Gastrocnemius medialis (tissue), 4 donors: ENCODE results near the gene TSPAN15. TPM values are rescaled to one million over a fixed set of nuclear protein-coding genes. Genes with fewer than 3 reads are reported as not detected.
A peak's percentile ranks its signal among the peaks of the same experiment; 100 is the strongest.

Source experiments
- ATAC-seq, 2 donors: fragments of 150-250 bp; one replicate each; pipeline ENCODE4 v1.9.1; 2016
- DNase-seq, 2 donors: peaks; one replicate each; pipeline ENCODE4 v3.0.0-alpha.2; 2019
- H3K27ac ChIP-seq, 4 donors: fragments of 200-600 bp; sonication (generic); 1 replicate in 1 of 4; 2 replicates in 3 of 4; pipeline ENCODE4 v1.5.1; 2016 to 2018; ENCODE audit warnings: mild to moderate bottlenecking in 2 of 4, moderate library complexity in 1 of 4
- H3K27me3 ChIP-seq, 3 donors: fragments of 200-600 bp; sonication (generic) in 2 of 3; 1 replicate in 1 of 3; 2 replicates in 2 of 3; pipeline versions ENCODE4 v1.5.1 to v1.6.0; 2016 to 2019; ENCODE audit warnings: mild to moderate bottlenecking in 1 of 3, moderate library complexity in 1 of 3
- H3K36me3 ChIP-seq, 2 donors: fragments of 200-600 bp; sonication (generic) in 1 of 2; one replicate each; pipeline ENCODE4 v1.5.1; 2017 to 2018
- H3K4me1 ChIP-seq, 2 donors: fragments of 200-600 bp; sonication (generic) in 1 of 2; one replicate each; pipeline ENCODE4 v1.5.1; 2016 to 2017; ENCODE audit warnings: mild to moderate bottlenecking in 2 of 2
- H3K4me3 ChIP-seq, 4 donors: fragments of 200-600 bp; sonication (generic) in 3 of 4; 1 replicate in 1 of 4; 2 replicates in 3 of 4; pipeline ENCODE4 v1.5.1; 2016 to 2019; ENCODE audit warnings: mild to moderate bottlenecking in 2 of 4
- H3K9me3 ChIP-seq, 3 donors: fragments of 200-600 bp; sonication (generic) in 2 of 3; 1 replicate in 1 of 3; 2 replicates in 2 of 3; pipeline ENCODE4 v1.5.1; 2016 to 2019
- POLR2A ChIP-seq, 2 donors: fragments of 450-650 bp; IDR thresholded peaks; one replicate each; pipeline ENCODE4 v1.6.1; 2017; ENCODE audit warnings: antibody characterized with exemption in 2 of 2, mild to moderate bottlenecking in 2 of 2, moderate library complexity in 2 of 2
- in situ Hi-C, 4 donors: fragments of 200-750 bp; cut with MboI; loops; one replicate each; pipeline versions ENCODE4 v1.15.0 to v1.8.0; 2017; ENCODE audit warnings: low sequenced_read_pairs in 4 of 4
- intact Hi-C: fragments of 100-400 bp; cut with DNase I; formaldehyde crosslinking; loops from one replicate; pipeline ENCODE4 v1.15.1; 2023; ENCODE audit warnings: low total_unique reads
- total RNA-seq, 4 donors: library from RNA; depleted of rRNA; stranded (reverse); fragments of >200 nt; gene quantifications; one replicate each; pipeline versions ENCODE4 v1.1.0 to v1.2.3, GENCODE V29; 2016
- TF ChIP-seq, protein P1 (sequence below), 5 experiments: fragments of 450-650 bp in 3 of 5; fragments of 200-600 bp in 2 of 5; sonication (generic) in 2 of 5; IDR thresholded peaks in 4 of 5; conservative IDR thresholded peaks in 1 of 5; 1 replicate in 4 of 5; 2 replicates in 1 of 5; pipeline ENCODE4 v1.5.1; 2016 to 2019; ENCODE audit warnings: antibody characterized with exemption in 5 of 5, mild to moderate bottlenecking in 3 of 5, moderate library complexity in 3 of 5

TSPAN15 gene
- total RNA-seq, 4 donors from 2014 or later = 7.9 to 21.0 (median 11.8) TPM

DNA sequence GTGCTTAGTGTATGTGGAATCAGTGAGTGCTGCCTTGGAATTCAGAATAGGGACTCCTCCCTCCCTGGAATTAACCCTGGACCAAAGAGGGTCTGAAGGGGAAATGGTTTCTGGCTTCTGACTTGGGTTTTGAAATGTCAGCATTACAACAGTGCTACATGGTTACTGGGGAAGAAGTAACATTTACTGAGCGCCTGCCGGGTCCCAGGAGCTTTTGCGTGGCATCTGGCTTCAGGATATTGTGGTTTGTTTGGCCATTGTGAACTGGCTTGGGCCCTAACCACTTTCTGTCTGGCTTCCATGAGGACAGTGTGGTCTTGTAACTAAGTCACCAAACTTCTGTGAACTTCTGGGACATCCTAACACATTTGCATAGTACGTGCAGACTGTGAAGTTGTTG is 21.3 kb downstream of the TSPAN15 start:
- DNase-seq (no peak), ATAC-seq (no peak)
- in situ Hi-C loops = no loop called here
- Histone ChIP-seq H3K27me3 (no peaks in the 10 kb centered on the region), H3K27ac (peak overlapping the region in 3 of 4 donors; percentile 40 to 82 (median 48)), H3K9me3 (no peaks in the 10 kb centered on the region), H3K4me1 (peaks cover 53 to 86% of the 10 kb centered on the region in 2 donors), H3K36me3 (no peaks in the 10 kb centered on the region), H3K4me3 (no peak overlapping the region)
- intact Hi-C loops = no loop called here
- no peak for TF ChIP-seq POLR2A (IDR thresholded peaks at IDR 0.05)
- TF ChIP-seq, protein P1, sequence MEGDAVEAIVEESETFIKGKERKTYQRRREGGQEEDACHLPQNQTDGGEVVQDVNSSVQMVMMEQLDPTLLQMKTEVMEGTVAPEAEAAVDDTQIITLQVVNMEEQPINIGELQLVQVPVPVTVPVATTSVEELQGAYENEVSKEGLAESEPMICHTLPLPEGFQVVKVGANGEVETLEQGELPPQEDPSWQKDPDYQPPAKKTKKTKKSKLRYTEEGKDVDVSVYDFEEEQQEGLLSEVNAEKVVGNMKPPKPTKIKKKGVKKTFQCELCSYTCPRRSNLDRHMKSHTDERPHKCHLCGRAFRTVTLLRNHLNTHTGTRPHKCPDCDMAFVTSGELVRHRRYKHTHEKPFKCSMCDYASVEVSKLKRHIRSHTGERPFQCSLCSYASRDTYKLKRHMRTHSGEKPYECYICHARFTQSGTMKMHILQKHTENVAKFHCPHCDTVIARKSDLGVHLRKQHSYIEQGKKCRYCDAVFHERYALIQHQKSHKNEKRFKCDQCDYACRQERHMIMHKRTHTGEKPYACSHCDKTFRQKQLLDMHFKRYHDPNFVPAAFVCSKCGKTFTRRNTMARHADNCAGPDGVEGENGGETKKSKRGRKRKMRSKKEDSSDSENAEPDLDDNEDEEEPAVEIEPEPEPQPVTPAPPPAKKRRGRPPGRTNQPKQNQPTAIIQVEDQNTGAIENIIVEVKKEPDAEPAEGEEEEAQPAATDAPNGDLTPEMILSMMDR (IDR thresholded peaks at IDR 0.05 in 4 of 5, conservative IDR thresholded peaks at IDR 0.05 in 1 of 5) = no peak

DNA sequence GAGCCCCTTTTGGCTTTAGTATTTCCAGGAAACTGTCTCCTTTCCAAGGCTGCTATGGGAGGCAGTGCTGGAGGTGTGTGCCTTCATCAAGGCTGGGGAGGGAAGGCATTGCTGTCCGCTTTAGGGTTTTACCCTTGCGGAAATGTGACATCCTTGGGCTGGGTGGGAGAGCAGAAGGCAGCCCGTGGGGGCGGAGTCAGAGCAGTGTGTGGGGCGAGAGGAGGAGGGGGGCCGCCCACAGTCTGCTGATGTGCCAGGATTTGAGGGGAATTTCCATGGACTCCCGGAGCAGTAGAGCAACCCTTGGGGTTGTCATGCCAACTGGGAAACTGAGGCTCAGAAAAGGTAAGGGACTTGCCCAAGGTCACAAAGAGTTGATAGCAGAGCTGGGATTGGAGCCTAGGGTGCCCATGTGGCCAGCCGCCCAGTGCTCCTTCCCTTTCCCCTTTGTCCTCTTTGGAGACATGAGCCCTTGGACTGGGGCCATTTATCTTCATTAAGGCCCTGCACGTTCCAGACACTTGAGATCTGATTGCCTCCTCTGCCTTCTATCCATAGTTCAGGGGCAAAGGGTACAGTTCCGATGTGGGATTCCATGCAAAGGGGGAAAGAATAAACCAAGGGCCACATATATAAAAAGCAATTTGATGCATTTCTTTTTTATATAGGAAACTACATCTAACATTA is 22.2 kb downstream of the TSPAN15 start:
- no peak for TF ChIP-seq POLR2A (IDR thresholded peaks at IDR 0.05)
- TF ChIP-seq, protein P1 (IDR thresholded peaks at IDR 0.05 in 4 of 5, conservative IDR thresholded peaks at IDR 0.05 in 1 of 5) = no peak
- in situ Hi-C loops = no loop called here
- intact Hi-C loops = no loop called here
- no peak overlapping the region for H3K4me3 ChIP-seq
- ATAC-seq = no peak
- no peaks in the 10 kb centered on the region for H3K27me3 ChIP-seq
- no peaks in the 10 kb centered on the region for H3K36me3 ChIP-seq
- DNase-seq = no peak
- H3K27ac ChIP-seq = peak overlapping the region; percentile 34 to 91 (median 82)
- H3K9me3 ChIP-seq = no peaks in the 10 kb centered on the region
- H3K4me1 ChIP-seq = peaks cover 60 to 91% of the 10 kb centered on the region in 2 donors

DNA sequence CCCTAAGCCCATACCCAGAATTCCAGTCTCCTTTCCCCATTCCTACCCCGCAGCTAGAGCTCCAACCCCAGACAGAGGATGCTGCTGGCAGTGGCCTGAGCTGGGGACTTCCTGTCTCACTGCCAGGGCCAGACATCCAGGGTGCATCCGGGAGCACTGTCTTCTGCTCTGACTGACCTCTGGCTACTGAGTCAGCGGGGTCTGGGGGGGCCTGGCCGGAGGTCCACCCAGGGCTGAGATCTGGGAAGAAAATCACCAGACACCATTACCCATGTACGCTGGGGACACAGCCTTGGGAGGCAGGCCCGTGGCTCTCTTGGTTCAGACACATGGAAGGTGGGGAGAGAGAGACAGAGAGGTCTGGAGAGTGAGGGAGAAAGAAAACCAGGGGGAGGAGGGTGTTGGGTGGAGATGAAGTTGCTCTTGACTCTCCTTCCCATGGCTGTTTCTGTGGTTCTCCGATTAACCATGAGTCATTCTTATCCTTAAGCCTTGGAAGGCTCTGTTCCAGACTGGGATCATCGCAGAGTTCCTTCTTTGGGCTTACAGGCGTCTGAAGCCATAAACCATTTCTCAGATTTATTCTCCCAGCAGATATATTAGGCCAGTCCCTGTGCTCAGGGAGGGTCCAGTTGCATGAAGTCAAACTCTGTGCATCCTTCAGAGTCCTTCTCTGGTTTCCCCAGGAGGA is 23.6 kb downstream of the TSPAN15 start:
- Histone ChIP-seq H3K4me1 (peaks cover 63 to 92% of the 10 kb centered on the region in 2 donors), H3K27me3 (no peaks in the 10 kb centered on the region), H3K4me3 (no peak overlapping the region), H3K27ac (peak overlapping the region; percentile 82 to 91 (median 82)), H3K9me3 (no peaks in the 10 kb centered on the region), H3K36me3 (no peaks in the 10 kb centered on the region)
- DNase-seq (peak; percentile 55 to 56), ATAC-seq (peak; percentile 91 to 94)
- intact Hi-C loops (no loop called here), in situ Hi-C loops (no loop called here)
- no peak for TF ChIP-seq POLR2A (IDR thresholded peaks at IDR 0.05)
- TF ChIP-seq, protein P1 (IDR thresholded peaks at IDR 0.05 in 4 of 5, conservative IDR thresholded peaks at IDR 0.05 in 1 of 5) = no peak

DNA sequence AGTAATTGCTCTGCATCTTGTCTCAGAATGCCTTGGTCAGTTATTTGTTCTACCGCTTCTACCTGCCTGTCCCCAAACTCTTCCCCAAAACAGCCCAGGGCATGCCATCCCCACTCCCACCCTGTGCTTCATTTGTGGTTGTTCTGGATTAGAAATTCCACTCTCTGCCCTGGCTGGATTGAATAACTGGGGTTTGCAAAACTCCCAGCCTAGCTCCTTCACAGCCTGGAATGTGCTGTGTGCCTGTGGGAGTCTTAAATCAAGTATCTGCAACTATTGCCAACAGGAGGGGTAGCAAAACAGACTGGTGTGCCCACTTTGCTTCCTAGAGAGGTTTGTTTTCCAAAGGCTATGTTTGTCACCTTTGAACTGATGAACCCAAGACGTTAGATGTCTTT is 24.2 kb downstream of the TSPAN15 start:
- Histone ChIP-seq H3K27ac (peak overlapping the region; percentile 82 to 91 (median 82)), H3K4me1 (peaks cover 69 to 95% of the 10 kb centered on the region in 2 donors), H3K27me3 (no peaks in the 10 kb centered on the region), H3K36me3 (no peaks in the 10 kb centered on the region), H3K9me3 (no peaks in the 10 kb centered on the region), H3K4me3 (no peak overlapping the region)
- no peak for TF ChIP-seq POLR2A (IDR thresholded peaks at IDR 0.05)
- intact Hi-C loops = no loop called here
- DNase-seq (no peak), ATAC-seq (peak in 1 of 2 donors; percentile 28)
- in situ Hi-C loops = no loop called here

DNA sequence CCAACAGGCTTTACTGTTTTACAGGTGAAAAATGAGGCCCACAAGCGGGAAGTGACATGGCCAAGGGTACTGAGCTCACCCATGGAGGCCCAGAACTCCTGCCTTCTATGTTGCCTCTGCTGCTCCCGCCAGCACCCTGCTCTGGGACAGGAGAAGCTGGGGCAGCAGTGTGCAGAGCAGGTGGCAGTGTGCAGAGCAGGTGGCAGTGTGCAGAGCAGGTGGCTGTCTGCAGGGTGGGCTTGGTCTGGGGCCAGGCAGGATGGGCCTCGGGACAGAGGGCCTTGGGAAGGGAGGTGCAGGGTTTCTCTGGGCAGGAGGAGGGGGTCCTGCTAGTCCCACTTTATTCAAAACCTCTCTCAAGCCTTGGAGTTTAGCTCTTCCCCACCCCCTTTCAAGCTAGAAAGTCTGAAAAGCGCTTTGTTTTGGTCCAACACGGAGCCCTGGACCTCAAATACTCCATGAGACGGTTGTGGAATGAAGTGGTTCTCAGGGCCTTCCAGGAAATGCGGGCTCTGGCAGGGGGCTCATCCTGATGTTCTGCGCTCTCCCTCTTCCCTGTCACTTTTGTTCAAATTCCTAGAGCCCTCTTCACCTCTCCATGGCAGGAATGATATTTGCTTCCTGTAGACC is 26.8 kb downstream of the TSPAN15 start:
- no peaks in the 10 kb centered on the region for H3K27me3 ChIP-seq
- peaks cover 88 to 100% of the 10 kb centered on the region in 2 donors for H3K4me1 ChIP-seq
- no peaks in the 10 kb centered on the region for H3K36me3 ChIP-seq
- ATAC-seq (no peak), DNase-seq (no peak)
- H3K27ac ChIP-seq = peak overlapping the region; percentile 83 to 91 (median 86)
- intact Hi-C loops (no loop called here), in situ Hi-C loops (no loop called here)
- H3K9me3 ChIP-seq = no peaks in the 10 kb centered on the region
- TF ChIP-seq POLR2A (IDR thresholded peaks at IDR 0.05) = no peak
- TF ChIP-seq, protein P1 (IDR thresholded peaks at IDR 0.05 in 4 of 5, conservative IDR thresholded peaks at IDR 0.05 in 1 of 5) = no peak
- H3K4me3 ChIP-seq = no peak overlapping the region
